GM21786 (cell line): ENCODE measurements around the gene PXN.
"Not testable (repeated sequence)": the region's sequence is repeated elsewhere in the genome, so short reads cannot be mapped to it uniquely, and the experiment has no call there.

ENCODE experiments used
- ATAC-seq: cut with Tn5 transposase; IDR thresholded peaks from one replicate; pipeline ENCODE4 v1.9.1; 2021; ENCODE audit not compliant: unreplicated experiment

Gene PXN

GRCh38 chr12:120262852-120263747 lies 2.4 kb downstream of the PXN start:
- no peak for ATAC-seq

- ATAC-seq: no peak
Measured at GRCh38 chr12:120261951-120262851, 3.3 kb downstream of the PXN start.

GRCh38 chr12:120260607-120261006 lies 4.9 kb downstream of the PXN start:
- ATAC-seq: no peak

DNA sequence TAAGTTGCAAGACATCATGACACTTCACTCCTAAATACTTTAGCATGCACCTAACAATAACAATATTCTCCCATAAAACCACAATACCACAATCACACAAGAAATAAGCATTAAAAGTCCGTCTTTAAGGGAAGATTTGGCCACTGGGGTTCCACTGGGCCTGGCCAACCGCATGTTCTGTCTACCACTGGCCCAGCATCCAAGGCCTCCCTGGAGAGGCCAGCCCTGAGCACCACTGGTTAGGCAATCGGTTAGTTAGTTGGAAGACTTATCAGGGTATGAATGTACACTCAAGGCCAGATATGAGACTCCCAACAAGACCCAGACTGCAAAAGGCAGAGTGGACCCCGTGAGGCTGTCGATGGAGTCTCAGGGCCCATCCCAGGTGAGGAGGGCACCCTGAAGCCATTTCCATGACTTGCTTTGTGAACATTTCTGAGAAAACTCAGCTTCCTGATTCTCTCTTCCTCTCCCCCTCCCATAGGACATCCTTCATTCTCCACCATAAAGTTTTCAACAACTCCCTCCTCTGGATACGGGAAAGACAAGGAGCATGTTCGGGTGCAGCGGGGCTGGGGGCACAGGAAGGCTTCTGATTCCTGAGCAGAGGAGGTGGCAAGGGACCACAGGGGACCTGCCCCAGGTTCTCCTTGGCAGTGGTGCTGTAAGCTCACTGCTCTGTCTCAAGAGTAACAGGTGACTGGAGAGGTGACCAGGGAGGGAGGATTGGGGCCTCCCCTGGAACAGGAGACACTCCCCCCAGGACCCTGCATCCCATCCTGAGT lies 5.9 kb downstream of the PXN start:
- ATAC-seq: no peak

GRCh38 chr12:120258323-120258896 lies 7.1 kb downstream of the PXN start:
- no peak for ATAC-seq

- ATAC-seq: no peak
Measured at GRCh38 chr12:120257041-120257821, 8.3 kb downstream of the PXN start.

GRCh38 chr12:120254809-120255208 lies 10.7 kb downstream of the PXN start:
- ATAC-seq: no peak

DNA sequence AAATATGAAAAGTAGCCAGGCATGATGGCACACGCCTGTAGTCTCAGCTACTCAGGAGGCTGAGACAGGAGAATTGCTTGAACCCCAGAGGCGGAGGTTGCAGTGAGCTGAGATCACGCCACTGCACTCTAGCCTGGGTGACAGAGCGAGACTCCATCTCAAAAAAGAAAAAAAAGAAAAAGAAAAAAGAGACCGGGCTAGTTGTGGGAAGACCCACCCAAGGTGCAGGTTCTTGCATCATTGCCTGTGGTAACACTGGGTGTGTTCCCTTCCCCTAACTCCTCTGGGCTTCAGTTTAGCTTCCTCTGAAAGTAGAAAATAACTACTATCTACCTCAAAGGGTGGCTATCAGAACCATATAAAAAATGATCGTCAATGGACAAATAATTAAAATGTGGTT lies 12.2 kb downstream of the PXN start:
- ATAC-seq: peak; percentile 44

- ATAC-seq: peak; percentile 46
Measured at GRCh38 chr12:120252071-120252906, 13.2 kb downstream of the PXN start.

DNA sequence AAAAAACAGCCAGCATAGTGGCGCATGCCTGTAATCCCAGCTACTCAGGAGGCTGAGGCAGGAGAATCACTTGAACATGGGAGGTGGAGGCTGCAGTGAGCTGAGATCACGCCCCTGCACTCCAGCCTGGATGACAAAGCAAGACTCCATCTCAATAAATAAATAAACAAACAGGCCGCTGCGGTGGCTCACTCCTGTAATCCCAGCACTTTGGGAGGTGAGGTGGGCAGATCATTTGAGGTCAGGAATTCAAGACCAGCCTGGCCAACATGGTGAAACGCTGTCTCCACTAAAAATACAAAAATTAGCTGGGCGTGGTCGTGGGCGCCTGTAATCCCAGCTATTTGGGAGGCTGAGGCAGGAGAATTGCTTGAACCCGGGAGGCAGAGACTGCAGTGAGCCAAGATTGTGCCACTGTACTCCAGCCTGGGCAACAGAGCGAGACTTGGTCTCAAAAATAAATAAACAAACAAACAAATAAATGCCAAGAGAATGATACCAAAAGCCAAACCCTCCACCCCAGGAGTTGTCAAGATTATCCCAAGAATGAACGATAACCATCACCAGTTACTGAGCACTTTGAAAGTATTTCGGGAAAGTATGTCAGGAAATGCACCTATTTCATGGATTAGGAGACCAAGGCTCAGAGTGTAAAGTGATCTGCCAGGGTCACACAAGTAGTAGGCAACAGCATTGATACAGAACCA lies 14.0 kb downstream of the PXN start:
- not testable (repeated sequence) for ATAC-seq

DNA sequence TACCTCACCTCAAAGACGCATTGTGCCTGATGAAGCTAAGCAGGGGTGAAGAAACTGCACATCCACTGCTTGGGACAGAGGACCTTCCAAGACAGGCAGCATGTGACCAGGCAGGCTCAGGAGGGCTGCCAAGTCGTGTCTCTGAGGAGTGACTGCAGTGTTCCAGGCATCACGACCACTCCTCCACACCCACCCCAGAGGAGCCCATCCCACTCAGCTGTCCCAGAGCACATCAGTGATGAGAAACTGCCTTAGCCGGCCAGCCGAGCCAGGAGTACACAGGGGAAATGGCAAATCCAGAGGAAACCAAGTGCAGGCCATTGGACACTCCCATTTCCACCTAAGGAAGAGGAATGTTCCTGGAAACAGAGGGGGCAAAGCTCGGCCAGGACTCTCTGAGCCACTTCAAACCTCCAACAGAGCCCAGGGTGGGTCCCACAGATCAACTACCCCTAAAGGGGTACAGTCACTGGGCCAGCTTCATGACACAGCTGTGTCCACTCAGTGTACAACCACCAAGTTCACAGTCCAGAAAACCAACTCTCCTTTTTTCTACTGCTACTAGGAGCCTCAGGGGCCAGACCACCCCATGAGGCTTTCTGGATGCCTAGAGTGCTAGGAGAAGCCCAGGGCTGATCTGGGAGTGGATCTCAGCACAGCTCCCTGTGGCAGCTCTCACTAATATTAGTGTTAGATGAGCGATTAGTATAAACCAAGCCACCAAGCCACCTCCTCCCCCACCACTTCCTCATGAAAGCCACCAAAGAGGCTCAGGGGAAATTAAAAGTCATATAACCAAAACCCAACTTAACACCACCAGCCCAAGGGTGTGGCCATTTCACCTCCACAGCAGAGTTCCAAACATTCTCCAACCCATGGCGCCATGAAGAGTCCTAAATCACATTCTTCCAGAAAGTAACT lies 15.4 kb downstream of the PXN start:
- ATAC-seq: no peak

GRCh38 chr12:120249266-120249874 lies 16.2 kb downstream of the PXN start:
- ATAC-seq: no peak

- ATAC-seq: no peak
Measured at GRCh38 chr12:120247621-120248030, 17.9 kb downstream of the PXN start.

DNA sequence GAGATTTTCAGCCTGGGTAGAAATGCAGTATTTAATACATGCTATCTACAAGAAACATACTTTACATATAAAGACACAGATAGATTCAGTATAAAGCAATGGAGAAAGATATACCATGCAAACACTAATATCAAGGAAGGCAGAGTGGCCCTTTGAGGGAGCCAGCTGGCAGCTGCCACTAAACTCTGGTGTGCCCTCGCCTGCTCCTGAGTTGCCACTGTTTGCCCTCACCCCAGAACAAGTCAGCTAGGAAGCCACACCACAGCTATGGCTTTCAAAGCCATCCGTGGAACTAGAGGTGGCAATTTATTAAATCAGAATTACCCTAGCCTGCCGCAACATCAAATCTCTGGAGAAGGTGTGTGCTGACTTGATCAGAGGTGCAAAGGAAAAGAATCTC lies 18.3 kb downstream of the PXN start:
- no peak for ATAC-seq

DNA sequence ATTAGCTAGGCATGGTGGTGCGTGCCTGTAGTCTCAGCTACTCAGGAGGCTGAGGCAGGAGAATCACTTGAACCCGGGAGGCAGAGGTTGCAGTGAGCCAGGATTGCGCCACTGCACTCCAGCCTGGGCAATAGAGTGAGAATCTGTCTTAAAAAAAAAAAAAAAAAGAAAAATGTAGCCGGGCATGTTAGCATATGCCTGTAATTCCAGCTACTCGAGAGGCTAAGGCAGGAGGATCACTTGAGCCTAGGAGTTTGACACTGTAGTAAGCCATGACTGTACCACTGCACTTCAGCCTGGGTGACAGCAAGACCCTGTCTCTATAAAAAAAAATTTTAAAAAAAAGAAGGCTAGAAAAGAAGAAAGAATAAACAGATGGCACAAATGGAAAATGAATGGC lies 18.8 kb downstream of the PXN start:
- ATAC-seq: not testable (repeated sequence)

GRCh38 chr12:120242971-120243699 lies 22.4 kb downstream of the PXN start:
- no peak for ATAC-seq
